Breast epithelium (tissue), 3 donors: Measurements from ENCODE around the gene SLC5A9.

Experiments used
- POLR2A ChIP-seq: fragments of 450-650 bp; IDR thresholded peaks from one replicate; pipeline ENCODE4 v1.6.1; 2016; ENCODE audit warnings: antibody characterized with exemption, mild to moderate bottlenecking, moderate library complexity
- TF ChIP-seq, protein P1 (sequence below), 3 donors: fragments of 450-650 bp; IDR thresholded peaks; one replicate each; pipeline ENCODE4 v1.5.1; 2016 to 2017; ENCODE audit warnings: antibody characterized with exemption in 3 of 3, mild to moderate bottlenecking in 3 of 3, moderate library complexity in 3 of 3

DNA sequence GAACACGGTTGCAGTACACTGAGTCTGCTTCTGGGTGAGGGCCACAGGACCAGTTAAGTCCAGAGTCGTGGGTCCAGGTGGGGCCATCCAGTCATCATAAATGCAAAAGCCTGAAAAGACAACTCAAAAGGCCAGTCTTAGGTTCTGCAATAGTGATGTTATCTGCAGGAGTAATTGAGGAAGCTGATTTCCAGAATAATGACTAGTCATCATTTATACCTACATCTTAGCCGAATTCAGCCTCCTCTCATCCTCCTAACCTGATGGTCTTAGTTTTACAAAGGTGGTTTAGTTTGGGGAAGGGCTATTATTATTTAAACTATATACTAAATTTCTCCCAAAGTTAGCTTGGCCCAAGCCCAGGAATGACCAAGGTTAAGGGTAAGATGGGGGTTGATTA is 23.5 kb upstream of the SLC5A9 start:
- TF ChIP-seq, protein P1, sequence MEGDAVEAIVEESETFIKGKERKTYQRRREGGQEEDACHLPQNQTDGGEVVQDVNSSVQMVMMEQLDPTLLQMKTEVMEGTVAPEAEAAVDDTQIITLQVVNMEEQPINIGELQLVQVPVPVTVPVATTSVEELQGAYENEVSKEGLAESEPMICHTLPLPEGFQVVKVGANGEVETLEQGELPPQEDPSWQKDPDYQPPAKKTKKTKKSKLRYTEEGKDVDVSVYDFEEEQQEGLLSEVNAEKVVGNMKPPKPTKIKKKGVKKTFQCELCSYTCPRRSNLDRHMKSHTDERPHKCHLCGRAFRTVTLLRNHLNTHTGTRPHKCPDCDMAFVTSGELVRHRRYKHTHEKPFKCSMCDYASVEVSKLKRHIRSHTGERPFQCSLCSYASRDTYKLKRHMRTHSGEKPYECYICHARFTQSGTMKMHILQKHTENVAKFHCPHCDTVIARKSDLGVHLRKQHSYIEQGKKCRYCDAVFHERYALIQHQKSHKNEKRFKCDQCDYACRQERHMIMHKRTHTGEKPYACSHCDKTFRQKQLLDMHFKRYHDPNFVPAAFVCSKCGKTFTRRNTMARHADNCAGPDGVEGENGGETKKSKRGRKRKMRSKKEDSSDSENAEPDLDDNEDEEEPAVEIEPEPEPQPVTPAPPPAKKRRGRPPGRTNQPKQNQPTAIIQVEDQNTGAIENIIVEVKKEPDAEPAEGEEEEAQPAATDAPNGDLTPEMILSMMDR (IDR thresholded peaks at IDR 0.05) = no peak
- no peak for TF ChIP-seq POLR2A
